Measurements from ENCODE around the gene ARPC2. TPM values are rescaled to one million over a fixed set of nuclear protein-coding genes. Genes with fewer than 3 reads are reported as not detected.

The ARPC2 gene
- 230 and 471 TPM in 2 replicates for total RNA-seq

GRCh38 chr2:218216674-218217359 lies at the start of gene ARPC2:
ARPC2 (plus strand) TSS chr2:218217189; CDS start chr2:218217471, 282 bp downstream.

DNA sequence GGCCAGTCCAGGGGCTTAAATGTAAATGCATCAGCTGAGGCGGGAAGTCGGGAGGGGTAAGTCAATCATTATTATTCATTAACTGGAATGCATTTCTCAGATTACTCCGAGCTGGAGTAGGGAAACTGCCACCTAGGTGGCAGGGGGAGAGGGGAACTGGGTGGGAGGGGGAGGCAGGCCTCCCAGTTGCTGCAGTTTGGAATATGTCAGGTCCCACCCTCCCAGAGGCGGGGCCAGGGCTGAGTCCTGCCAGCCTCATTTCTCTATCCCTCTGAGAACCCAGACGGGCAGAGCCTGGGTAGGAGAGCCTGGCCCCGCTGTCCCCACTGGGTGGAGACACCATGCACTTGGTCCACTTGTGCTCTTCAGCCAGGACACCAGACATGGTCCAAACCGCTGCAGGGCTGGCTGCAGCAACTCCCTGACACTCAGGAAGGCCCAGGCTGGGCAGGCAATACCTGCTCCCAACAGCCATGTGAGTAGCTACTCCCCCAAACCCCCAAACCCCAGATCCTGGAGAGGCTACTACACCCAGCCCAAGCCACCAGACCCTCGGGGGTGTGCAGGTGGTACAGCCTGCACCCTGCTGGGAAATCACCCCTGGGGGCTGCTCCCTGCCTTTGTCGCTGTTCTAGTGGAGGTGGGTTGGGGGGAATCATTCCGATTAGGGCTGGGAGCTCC lies 43.9 kb downstream of the ARPC2 start, which contains the start of gene GPBAR1:
Gene GPBAR1, plus strand, starts transcription at position 274 of the 681 bp plus-strand sequence. CDS start 1,710 bp downstream, outside the sequence.

GRCh38 chr2:218269900-218270720 lies 53.1 kb downstream of the ARPC2 start, which contains the start of the genes AAMP and PNKD:
AAMP (minus strand) TSS chr2:218270137; CDS start chr2:218270086, 51 bp downstream.
PNKD (plus strand) TSS chr2:218270519; CDS start chr2:218270536, 17 bp downstream.

DNA sequence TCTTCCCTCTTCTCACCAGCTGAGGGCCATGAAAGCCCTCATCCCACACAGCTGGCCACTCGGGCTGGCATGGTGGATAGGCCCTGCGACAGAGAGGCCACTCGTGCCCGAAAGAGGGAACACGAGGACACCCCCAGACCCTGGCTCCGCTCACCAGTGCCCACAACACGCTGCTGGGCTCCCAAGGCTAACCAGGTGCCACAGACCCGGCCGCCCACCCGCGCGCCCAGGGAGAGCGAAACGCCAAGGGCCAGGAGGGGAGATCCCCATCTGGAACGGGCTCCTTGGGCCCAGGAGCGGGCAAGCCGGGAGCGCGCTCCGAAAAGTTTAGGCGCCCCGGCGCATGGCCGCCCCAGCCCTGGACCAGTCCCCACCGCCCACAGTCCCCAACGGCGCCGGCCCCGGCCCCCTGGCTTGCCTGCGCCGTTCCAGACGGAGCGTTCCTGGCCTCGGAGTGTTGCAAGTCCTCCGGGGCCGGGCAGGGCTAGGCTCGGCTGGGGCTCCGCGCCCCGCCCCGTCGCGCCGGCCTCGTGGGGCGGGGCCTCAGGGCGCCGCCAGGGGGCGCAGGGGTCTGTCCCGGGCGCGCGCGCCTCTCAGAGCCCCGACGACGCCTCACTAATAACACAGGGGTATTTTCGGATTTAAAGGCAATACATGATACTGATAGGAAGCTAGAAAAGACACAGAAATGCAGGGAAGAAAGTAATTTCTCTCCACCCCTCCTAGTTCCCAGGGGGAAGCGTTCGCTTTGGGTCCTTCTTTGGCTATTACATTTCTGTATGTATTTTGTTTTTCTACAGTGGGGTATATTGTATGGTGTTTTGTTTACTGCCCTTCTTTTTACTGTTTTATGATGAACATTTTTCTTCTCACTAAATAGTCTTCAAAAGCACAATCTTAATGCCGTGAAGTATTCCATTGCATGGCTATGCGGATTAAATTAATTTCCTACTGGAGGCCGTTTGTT lies 75.3 kb downstream of the ARPC2 start, which contains the start of gene TMBIM1:
Gene TMBIM1, minus strand, starts transcription at position 456 of the 967 bp plus-strand sequence. CDS start 10,362 bp downstream, outside the sequence.

Other genes with a start within 250 kb of the ARPC2 start
- gene TNS1, start 214.2 kb upstream of the ARPC2 start, total RNA-seq = 63.7 and 70.1 TPM in 2 replicates
- gene RUFY4, start 147.9 kb upstream of the ARPC2 start, total RNA-seq = not detected in 2 replicates
- not detected in 2 replicates for gene CXCR2, start 91.2 kb upstream of the ARPC2 start, total RNA-seq
- not detected in 2 replicates for gene CXCR1, start 50.2 kb upstream of the ARPC2 start, total RNA-seq
- gene GPBAR1, start 43.8 kb downstream of the ARPC2 start, total RNA-seq = 0.47 TPM in 1 of 2 replicates, not detected in the other
- 87.8 and 112 TPM in 2 replicates for gene AAMP, start 52.9 kb downstream of the ARPC2 start, total RNA-seq
- 45.0 and 64.1 TPM in 2 replicates for gene PNKD, start 53.3 kb downstream of the ARPC2 start, total RNA-seq
- 121 and 180 TPM in 2 replicates for gene TMBIM1, start 75.3 kb downstream of the ARPC2 start, total RNA-seq
- not detected in 2 replicates for gene CATIP, start 139.7 kb downstream of the ARPC2 start, total RNA-seq
- 0.26 and 0.35 TPM in 2 replicates for gene SLC11A1, start 165.1 kb downstream of the ARPC2 start, total RNA-seq
- gene CTDSP1, start 182.7 kb downstream of the ARPC2 start, total RNA-seq = 69.6 and 90.4 TPM in 2 replicates
- gene VIL1, start 201.9 kb downstream of the ARPC2 start, total RNA-seq = not detected in 2 replicates